HepG2 (cell line): ENCODE measurements around the gene ADSL. TPM values are rescaled to one million over a fixed set of nuclear protein-coding genes. Genes with fewer than 3 reads are reported as not detected.
A peak's percentile ranks its signal among the peaks of the same experiment; 100 is the strongest.

Experiments
- AKAP8 ChIP-seq: sonication (generic); formaldehyde crosslinking; IDR thresholded peaks from 2 replicates; pipeline ENCODE4 v1.5.1; 2020; ENCODE audit warnings: mild to moderate bottlenecking, missing genetic modification reagents
- NBN ChIP-seq: fragments of 450-650 bp; conservative IDR thresholded peaks from 2 replicates; pipeline ENCODE4 v1.6.1; 2017
- ZBTB40 ChIP-seq, 2 experiments: fragments of 450-650 bp in 1 of 2; sonication (generic) in 1 of 2; formaldehyde crosslinking in 1 of 2; IDR thresholded peaks; 2 replicates each; pipeline versions ENCODE4 v1.6.1 to v1.8.0; 2016 to 2022; ENCODE audit warnings: antibody characterized with exemption in 1 of 2, mild to moderate bottlenecking in 1 of 2, missing genetic modification reagents in 1 of 2
- ZNF558 ChIP-seq: sonication (generic); formaldehyde crosslinking; IDR thresholded peaks from 2 replicates; pipeline ENCODE4 v1.9.0; 2022; ENCODE audit warnings: mild to moderate bottlenecking, missing genetic modification reagents, borderline replicate concordance
- ZNF781 ChIP-seq: sonication (generic); formaldehyde crosslinking; IDR thresholded peaks from 2 replicates; pipeline ENCODE4 v1.5.1; 2020; ENCODE audit warnings: borderline replicate concordance, mild to moderate bottlenecking, missing genetic modification reagents; ENCODE audit errors: not compliant biosample characterization
- polyA plus RNA-seq, 8 experiments: library from polyadenylated mRNA; depleted of rRNA in 3 of 8; stranded (reverse) in 7 of 8; unstranded in 1 of 8; fragments of >200 nt; fragmentation: Illumina TruSeq in 4 of 8; extraction: Trizol in 4 of 8; gene quantifications; 2 replicates each; pipeline versions ENCODE4 v1.2.1 to v1.2.3, GENCODE V29; 2011 to 2016; ENCODE audit warnings: low read depth in 4 of 8, missing spikeins in 1 of 8, mixed read lengths in 1 of 8; ENCODE audit not compliant: insufficient read depth in 1 of 8
- total RNA-seq, 5 experiments: library from RNA; depleted of rRNA; stranded (reverse); fragments of >200 nt; fragmentation: Illumina TruSeq; extraction: Trizol; gene quantifications; 2 replicates each; pipeline ENCODE4 v1.2.3, GENCODE V29; 2016; ENCODE audit warnings: low read depth in 1 of 5
- TF ChIP-seq, protein P1 (sequence below): sonication (generic); formaldehyde crosslinking; IDR thresholded peaks from 2 replicates; pipeline ENCODE4 v1.5.0; 2020; ENCODE audit warnings: mild to moderate bottlenecking, missing genetic modification reagents, borderline replicate concordance
- TF ChIP-seq, protein P2 (sequence below): sonication (generic); formaldehyde crosslinking; IDR thresholded peaks from 2 replicates; pipeline ENCODE4 v1.4.0; 2020; ENCODE audit warnings: missing genetic modification reagents

Gene ADSL
- total and polyA plus RNA-seq, 2 of the 13 experiments (the other 11 are each of a cell fraction or from before 2014, with no cell fraction given): 123 to 174 TPM

GRCh38 chr22:40345815-40346184 lies 500 bp upstream of the ADSL start (continued):
- TF ChIP-seq ZBTB40 (IDR thresholded peaks at IDR 0.05) (no peak), ZBTB40 (CRISPR knock-in tag; IDR thresholded peaks at IDR 0.05) (0 out of 2 replicates have a peak, but pooled peaks have one; percentile 0), AKAP8 (CRISPR knock-in tag) (no peak), NBN (no peak), ZNF558 (CRISPR knock-in tag) (no peak), ZNF781 (CRISPR knock-in tag) (no peak)
- TF ChIP-seq, protein P1, sequence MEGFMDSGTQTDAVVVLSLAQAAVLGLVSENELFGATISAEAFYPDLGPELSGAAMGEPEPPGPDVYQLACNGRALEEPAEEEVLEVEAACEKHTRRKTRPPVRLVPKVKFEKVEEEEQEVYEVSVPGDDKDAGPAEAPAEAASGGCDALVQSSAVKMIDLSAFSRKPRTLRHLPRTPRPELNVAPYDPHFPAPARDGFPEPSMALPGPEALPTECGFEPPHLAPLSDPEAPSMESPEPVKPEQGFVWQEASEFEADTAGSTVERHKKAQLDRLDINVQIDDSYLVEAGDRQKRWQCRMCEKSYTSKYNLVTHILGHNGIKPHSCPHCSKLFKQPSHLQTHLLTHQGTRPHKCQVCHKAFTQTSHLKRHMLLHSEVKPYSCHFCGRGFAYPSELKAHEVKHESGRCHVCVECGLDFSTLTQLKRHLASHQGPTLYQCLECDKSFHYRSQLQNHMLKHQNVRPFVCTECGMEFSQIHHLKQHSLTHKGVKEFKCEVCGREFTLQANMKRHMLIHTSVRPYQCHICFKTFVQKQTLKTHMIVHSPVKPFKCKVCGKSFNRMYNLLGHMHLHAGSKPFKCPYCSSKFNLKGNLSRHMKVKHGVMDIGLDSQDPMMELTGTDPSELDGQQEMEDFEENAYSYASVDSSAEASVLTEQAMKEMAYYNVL: no peak
- TF ChIP-seq, protein P2, sequence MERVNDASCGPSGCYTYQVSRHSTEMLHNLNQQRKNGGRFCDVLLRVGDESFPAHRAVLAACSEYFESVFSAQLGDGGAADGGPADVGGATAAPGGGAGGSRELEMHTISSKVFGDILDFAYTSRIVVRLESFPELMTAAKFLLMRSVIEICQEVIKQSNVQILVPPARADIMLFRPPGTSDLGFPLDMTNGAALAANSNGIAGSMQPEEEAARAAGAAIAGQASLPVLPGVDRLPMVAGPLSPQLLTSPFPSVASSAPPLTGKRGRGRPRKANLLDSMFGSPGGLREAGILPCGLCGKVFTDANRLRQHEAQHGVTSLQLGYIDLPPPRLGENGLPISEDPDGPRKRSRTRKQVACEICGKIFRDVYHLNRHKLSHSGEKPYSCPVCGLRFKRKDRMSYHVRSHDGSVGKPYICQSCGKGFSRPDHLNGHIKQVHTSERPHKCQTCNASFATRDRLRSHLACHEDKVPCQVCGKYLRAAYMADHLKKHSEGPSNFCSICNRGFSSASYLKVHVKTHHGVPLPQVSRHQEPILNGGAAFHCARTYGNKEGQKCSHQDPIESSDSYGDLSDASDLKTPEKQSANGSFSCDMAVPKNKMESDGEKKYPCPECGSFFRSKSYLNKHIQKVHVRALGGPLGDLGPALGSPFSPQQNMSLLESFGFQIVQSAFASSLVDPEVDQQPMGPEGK (CRISPR knock-in tag): no peak
